SK-N-SH treated with all-trans-retinoic acid at 6 μM for 48 hours (cell line): Measurements from ENCODE around the gene KRT23.

ENCODE experiments used
- ATAC-seq: fragments of 200-7000 bp; cut with Tn5 transposase; 3 replicates; pipeline ENCODE4 v1.9.1; 2020; ENCODE audit warnings: mild to moderate bottlenecking, moderate library complexity
- ARNTL ChIP-seq: fragments of 450-650 bp; formaldehyde crosslinking; IDR thresholded peaks from 2 replicates; pipeline ENCODE4 v1.5.0; 2020; ENCODE audit warnings: low read depth, mild to moderate bottlenecking, moderate library complexity, borderline replicate concordance
- BACH2 ChIP-seq: fragments of 250-450 bp; sonication (Bioruptor Pico); IDR thresholded peaks from 2 replicates; pipeline ENCODE4 v1.9.0; 2021; ENCODE audit warnings: mild to moderate bottlenecking, borderline replicate concordance
- CSDC2 ChIP-seq: fragments of 250-450 bp; sonication (Bioruptor Pico); IDR thresholded peaks from 2 replicates; pipeline ENCODE4 v1.5.0; 2020; ENCODE audit warnings: mild to moderate bottlenecking, moderate library complexity
- ESRRG ChIP-seq: fragments of 250-450 bp; sonication (Bioruptor Pico); IDR thresholded peaks from 2 replicates; pipeline ENCODE4 v1.6.1; 2021; ENCODE audit warnings: mild to moderate bottlenecking
- GLIS3 ChIP-seq: fragments of 250-450 bp; sonication (Bioruptor Pico); IDR thresholded peaks from 2 replicates; pipeline ENCODE4 v1.5.0; 2020; ENCODE audit warnings: mild to moderate bottlenecking, moderate library complexity
- ISL1 ChIP-seq: fragments of 250-450 bp; sonication (Bioruptor Pico); IDR thresholded peaks from 2 replicates; pipeline ENCODE4 v2.1.2; 2022; ENCODE audit warnings: mild to moderate bottlenecking, moderate library complexity
- OSR1 ChIP-seq: fragments of 250-450 bp; sonication (Bioruptor Pico); IDR thresholded peaks from 2 replicates; pipeline ENCODE4 v1.8.0; 2022; ENCODE audit warnings: moderate library complexity, mild to moderate bottlenecking, inconsistent platforms
- PPARA ChIP-seq: fragments of 250-450 bp; sonication (Bioruptor Pico); IDR thresholded peaks from 2 replicates; pipeline ENCODE4 v1.5.0; 2020; ENCODE audit warnings: mild to moderate bottlenecking, borderline replicate concordance
- RARB ChIP-seq: fragments of 250-450 bp; sonication (Bioruptor Pico); IDR thresholded peaks from 2 replicates; pipeline ENCODE4 v1.8.0; 2021; ENCODE audit warnings: mild to moderate bottlenecking, moderate library complexity
- SNAI2 ChIP-seq: fragments of 250-450 bp; sonication (Bioruptor Pico); IDR thresholded peaks from 2 replicates; pipeline ENCODE4 v1.5.0; 2020; ENCODE audit warnings: mild to moderate bottlenecking, moderate library complexity
- TCF4 ChIP-seq: fragments of 250-450 bp; sonication (Bioruptor Pico); IDR thresholded peaks from 2 replicates; pipeline ENCODE4 v1.8.0; 2021; ENCODE audit warnings: mild to moderate bottlenecking, moderate library complexity, borderline replicate concordance
- TOX ChIP-seq: fragments of 250-450 bp; sonication (Bioruptor Pico); IDR thresholded peaks from 2 replicates; pipeline ENCODE4 v1.8.0; 2021; ENCODE audit warnings: mild to moderate bottlenecking, moderate library complexity, borderline replicate concordance
- ZC3H10 ChIP-seq: fragments of 250-450 bp; sonication (Bioruptor Pico); IDR thresholded peaks from 2 replicates; pipeline ENCODE4 v1.5.1; 2021; ENCODE audit warnings: mild to moderate bottlenecking, moderate library complexity
- ZFP3 ChIP-seq: fragments of 250-450 bp; sonication (Bioruptor Pico); IDR thresholded peaks from 2 replicates; pipeline ENCODE4 v1.5.0; 2020; ENCODE audit warnings: mild to moderate bottlenecking, moderate library complexity
- ZFP30 ChIP-seq: fragments of 450-650 bp; formaldehyde crosslinking; IDR thresholded peaks from 2 replicates; pipeline ENCODE4 v1.5.0; 2022; ENCODE audit warnings: mild to moderate bottlenecking, moderate library complexity
- ZNF565 ChIP-seq: fragments of 450-650 bp; formaldehyde crosslinking; conservative IDR thresholded peaks from 2 replicates; pipeline ENCODE4 v1.5.0; 2020; ENCODE audit warnings: low read depth, mild to moderate bottlenecking, moderate library complexity
- ZNF70 ChIP-seq: fragments of 450-650 bp; formaldehyde crosslinking; IDR thresholded peaks from 2 replicates; pipeline ENCODE4 v1.5.0; 2020; ENCODE audit warnings: mild to moderate bottlenecking, moderate library complexity
- ZNF8 ChIP-seq: fragments of 450-650 bp; formaldehyde crosslinking; IDR thresholded peaks from 2 replicates; pipeline ENCODE4 v1.5.0; 2020; ENCODE audit warnings: mild to moderate bottlenecking, moderate library complexity
- TF ChIP-seq, protein P1 (sequence below): fragments of 250-450 bp; sonication (Bioruptor Pico); IDR thresholded peaks from 2 replicates; pipeline ENCODE4 v1.5.1; 2021; ENCODE audit warnings: mild to moderate bottlenecking, moderate library complexity
- TF ChIP-seq, protein P2 (sequence below): fragments of 250-450 bp; sonication (Bioruptor Pico); IDR thresholded peaks from 2 replicates; pipeline ENCODE4 v1.8.0; 2020; ENCODE audit warnings: mild to moderate bottlenecking, moderate library complexity, borderline replicate concordance
- TF ChIP-seq, protein P3 (sequence below): fragments of 250-450 bp; sonication (Bioruptor Pico); IDR thresholded peaks from 2 replicates; pipeline ENCODE4 v1.5.0; 2020; ENCODE audit warnings: mild to moderate bottlenecking, moderate library complexity
- TF ChIP-seq, protein P4 (sequence below): fragments of 250-450 bp; sonication (Bioruptor Pico); IDR thresholded peaks from 2 replicates; pipeline ENCODE4 v1.8.0; 2021; ENCODE audit warnings: low read depth, mild to moderate bottlenecking, moderate library complexity, borderline replicate concordance

The KRT23 gene

DNA sequence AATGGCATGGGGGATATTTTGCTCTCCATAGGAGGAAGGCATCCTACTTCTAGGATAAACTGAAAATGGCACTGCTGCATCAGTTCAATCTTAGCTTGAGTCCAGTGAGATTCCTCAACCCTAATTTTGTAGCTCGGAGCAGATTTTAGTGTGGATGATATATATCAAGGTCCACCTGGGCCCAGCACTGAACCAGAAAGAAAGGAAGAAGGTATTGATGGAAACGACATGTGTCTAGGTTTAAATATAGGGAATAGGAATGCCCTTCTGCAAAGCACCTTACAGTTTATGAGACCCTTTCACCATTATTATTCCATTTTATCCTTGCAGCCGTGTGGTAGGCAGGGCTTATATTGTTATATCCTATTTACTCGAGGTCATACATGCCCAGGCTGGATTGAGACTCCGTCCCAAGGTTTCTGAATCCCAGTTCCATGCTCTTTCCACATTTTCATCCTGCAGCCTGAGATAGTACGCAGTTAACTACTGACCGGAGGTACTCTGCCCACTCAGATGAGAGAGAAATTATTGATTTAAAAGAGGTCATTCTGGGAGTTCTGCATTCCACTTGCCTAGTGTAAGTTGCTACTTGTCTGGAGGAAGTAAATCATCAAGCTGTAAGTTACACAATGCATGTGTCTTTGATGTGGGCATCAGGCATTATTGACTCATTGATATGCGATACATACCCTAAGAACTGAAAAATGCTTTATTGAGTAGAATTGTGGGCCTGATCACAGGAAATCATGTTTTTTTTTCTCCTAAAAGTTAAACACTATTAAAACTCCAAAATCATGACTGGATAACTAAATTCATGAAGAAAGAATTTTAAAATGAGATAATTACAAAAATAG is 19.2 kb upstream of the KRT23 start:
- TF ChIP-seq ZNF565 (CRISPR knock-in tag), result no peak
- no peak for TF ChIP-seq ZFP3 (CRISPR knock-in tag)
- TF ChIP-seq TOX, result no peak
- no peak for TF ChIP-seq CSDC2 (CRISPR knock-in tag)
- TF ChIP-seq GLIS3 (CRISPR knock-in tag), result no peak
- TF ChIP-seq, protein P1, sequence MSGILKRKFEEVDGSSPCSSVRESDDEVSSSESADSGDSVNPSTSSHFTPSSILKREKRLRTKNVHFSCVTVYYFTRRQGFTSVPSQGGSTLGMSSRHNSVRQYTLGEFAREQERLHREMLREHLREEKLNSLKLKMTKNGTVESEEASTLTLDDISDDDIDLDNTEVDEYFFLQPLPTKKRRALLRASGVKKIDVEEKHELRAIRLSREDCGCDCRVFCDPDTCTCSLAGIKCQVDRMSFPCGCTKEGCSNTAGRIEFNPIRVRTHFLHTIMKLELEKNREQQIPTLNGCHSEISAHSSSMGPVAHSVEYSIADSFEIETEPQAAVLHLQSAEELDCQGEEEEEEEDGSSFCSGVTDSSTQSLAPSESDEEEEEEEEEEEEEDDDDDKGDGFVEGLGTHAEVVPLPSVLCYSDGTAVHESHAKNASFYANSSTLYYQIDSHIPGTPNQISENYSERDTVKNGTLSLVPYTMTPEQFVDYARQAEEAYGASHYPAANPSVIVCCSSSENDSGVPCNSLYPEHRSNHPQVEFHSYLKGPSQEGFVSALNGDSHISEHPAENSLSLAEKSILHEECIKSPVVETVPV (CRISPR knock-in tag), result no peak
- TF ChIP-seq, protein P2, sequence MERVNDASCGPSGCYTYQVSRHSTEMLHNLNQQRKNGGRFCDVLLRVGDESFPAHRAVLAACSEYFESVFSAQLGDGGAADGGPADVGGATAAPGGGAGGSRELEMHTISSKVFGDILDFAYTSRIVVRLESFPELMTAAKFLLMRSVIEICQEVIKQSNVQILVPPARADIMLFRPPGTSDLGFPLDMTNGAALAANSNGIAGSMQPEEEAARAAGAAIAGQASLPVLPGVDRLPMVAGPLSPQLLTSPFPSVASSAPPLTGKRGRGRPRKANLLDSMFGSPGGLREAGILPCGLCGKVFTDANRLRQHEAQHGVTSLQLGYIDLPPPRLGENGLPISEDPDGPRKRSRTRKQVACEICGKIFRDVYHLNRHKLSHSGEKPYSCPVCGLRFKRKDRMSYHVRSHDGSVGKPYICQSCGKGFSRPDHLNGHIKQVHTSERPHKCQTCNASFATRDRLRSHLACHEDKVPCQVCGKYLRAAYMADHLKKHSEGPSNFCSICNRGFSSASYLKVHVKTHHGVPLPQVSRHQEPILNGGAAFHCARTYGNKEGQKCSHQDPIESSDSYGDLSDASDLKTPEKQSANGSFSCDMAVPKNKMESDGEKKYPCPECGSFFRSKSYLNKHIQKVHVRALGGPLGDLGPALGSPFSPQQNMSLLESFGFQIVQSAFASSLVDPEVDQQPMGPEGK (CRISPR knock-in tag), result no peak
- TF ChIP-seq OSR1, result no peak
- TF ChIP-seq ARNTL (CRISPR knock-in tag), result no peak
- TF ChIP-seq ZFP30, result no peak
- no peak for TF ChIP-seq ISL1 (CRISPR knock-in tag)
- no peak for TF ChIP-seq BACH2
- no peak for TF ChIP-seq ZNF70 (CRISPR knock-in tag)
- TF ChIP-seq PPARA (CRISPR knock-in tag), result no peak
- no peak for TF ChIP-seq ZNF8 (CRISPR knock-in tag)
- no peak for TF ChIP-seq ZC3H10 (CRISPR knock-in tag)
- TF ChIP-seq, protein P3, sequence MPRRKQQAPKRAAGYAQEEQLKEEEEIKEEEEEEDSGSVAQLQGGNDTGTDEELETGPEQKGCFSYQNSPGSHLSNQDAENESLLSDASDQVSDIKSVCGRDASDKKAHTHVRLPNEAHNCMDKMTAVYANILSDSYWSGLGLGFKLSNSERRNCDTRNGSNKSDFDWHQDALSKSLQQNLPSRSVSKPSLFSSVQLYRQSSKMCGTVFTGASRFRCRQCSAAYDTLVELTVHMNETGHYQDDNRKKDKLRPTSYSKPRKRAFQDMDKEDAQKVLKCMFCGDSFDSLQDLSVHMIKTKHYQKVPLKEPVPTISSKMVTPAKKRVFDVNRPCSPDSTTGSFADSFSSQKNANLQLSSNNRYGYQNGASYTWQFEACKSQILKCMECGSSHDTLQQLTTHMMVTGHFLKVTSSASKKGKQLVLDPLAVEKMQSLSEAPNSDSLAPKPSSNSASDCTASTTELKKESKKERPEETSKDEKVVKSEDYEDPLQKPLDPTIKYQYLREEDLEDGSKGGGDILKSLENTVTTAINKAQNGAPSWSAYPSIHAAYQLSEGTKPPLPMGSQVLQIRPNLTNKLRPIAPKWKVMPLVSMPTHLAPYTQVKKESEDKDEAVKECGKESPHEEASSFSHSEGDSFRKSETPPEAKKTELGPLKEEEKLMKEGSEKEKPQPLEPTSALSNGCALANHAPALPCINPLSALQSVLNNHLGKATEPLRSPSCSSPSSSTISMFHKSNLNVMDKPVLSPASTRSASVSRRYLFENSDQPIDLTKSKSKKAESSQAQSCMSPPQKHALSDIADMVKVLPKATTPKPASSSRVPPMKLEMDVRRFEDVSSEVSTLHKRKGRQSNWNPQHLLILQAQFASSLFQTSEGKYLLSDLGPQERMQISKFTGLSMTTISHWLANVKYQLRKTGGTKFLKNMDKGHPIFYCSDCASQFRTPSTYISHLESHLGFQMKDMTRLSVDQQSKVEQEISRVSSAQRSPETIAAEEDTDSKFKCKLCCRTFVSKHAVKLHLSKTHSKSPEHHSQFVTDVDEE (CRISPR knock-in tag), result no peak
- no peak for TF ChIP-seq TCF4
- ATAC-seq, result no peak

DNA sequence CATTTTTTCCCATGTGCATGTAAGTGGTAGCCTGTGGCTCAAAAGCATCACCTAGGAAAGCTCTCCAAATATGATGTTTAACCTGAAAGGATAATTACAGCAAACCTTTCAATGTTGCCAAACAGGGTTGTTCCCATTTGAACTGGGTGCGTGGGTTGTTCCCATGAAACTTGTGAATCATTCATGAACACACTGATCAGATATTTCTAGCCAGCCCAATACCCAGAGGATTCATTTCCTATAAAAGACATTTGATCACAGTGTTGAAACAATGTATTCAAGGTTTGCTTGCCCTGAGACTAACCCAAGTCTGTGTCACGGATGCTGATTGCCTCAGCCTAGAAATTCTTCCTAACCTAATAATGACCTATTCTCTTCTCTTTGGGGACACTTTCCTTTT is 16.4 kb upstream of the KRT23 start:
- TF ChIP-seq ZFP3 (CRISPR knock-in tag), result no peak
- TF ChIP-seq TCF4, result no peak
- no peak for ATAC-seq

DNA sequence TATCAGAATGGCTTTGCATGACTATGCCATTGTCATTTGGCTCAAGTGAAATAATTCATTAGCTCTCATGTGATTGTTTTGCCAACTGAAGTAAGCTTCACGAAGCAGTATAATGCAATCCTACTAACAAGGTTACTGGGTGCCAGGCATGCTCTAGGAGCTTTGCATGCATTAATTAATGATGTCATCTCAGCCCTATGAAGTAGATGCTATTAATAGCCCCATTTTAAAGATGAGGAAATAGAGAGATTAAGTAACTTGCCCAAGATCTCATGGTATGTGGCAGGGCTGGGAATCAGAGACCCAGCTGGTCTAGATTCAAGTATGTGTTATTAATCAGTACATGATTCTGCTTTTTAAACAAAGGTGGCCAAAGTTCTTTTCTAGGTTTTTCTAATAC is 15.2 kb upstream of the KRT23 start:
- no peak for ATAC-seq
- no peak for TF ChIP-seq ESRRG (CRISPR knock-in tag)

DNA sequence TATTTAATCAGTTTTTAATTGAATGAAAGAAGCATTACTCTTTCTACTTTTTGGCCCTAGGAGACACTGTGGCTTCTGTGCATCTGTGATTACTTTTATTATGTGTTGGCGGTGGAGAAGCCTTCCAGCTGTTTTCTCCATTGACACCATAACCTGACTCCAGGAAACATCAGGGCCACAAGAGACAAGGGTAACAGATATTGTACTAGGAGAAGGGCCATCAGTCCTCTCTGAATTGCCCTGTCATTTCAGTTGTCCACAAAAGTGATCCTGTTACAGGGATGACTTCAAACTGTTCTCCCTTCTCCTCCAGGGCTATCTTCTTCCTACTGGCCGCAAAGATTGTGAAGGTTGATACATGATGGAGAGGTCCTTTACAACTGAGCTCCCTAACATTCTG is 14.7 kb upstream of the KRT23 start:
- ATAC-seq, result no peak
- TF ChIP-seq RARB (CRISPR knock-in tag), result no peak
- TF ChIP-seq, protein P4, sequence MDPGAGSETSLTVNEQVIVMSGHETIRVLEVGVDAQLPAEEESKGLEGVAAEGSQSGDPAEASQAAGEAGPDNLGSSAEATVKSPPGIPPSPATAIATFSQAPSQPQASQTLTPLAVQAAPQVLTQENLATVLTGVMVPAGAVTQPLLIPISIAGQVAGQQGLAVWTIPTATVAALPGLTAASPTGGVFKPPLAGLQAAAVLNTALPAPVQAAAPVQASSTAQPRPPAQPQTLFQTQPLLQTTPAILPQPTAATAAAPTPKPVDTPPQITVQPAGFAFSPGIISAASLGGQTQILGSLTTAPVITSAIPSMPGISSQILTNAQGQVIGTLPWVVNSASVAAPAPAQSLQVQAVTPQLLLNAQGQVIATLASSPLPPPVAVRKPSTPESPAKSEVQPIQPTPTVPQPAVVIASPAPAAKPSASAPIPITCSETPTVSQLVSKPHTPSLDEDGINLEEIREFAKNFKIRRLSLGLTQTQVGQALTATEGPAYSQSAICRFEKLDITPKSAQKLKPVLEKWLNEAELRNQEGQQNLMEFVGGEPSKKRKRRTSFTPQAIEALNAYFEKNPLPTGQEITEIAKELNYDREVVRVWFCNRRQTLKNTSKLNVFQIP (CRISPR knock-in tag), result no peak
- TF ChIP-seq ARNTL (CRISPR knock-in tag), result no peak
- no peak for TF ChIP-seq GLIS3 (CRISPR knock-in tag)
- TF ChIP-seq ESRRG (CRISPR knock-in tag), result no peak
- no peak for TF ChIP-seq ZNF8 (CRISPR knock-in tag)
- TF ChIP-seq ZNF565 (CRISPR knock-in tag), result no peak
- no peak for TF ChIP-seq ZFP3 (CRISPR knock-in tag)
- no peak for TF ChIP-seq SNAI2 (CRISPR knock-in tag)
- TF ChIP-seq PPARA (CRISPR knock-in tag), result no peak
- no peak for TF ChIP-seq ZFP30
- TF ChIP-seq, protein P3 (CRISPR knock-in tag), result no peak
